Chondrocyte (in vitro differentiated cells): ENCODE measurements around the gene BMP5. TPM values are rescaled to one million over a fixed set of nuclear protein-coding genes. Genes with fewer than 3 reads are reported as not detected.

ENCODE experiments used
- DNase-seq: peaks from one replicate; pipeline ENCODE4 v3.0.0; 2021; ENCODE audit warnings: mixed read lengths, low spot score
- H3K27ac Mint-ChIP-seq: one replicate; pipeline ENCODE4 v1.8.0; 2021; ENCODE audit warnings: mild to moderate bottlenecking, moderate library complexity, mixed read lengths; ENCODE audit not compliant: unreplicated experiment
- H3K27me3 Mint-ChIP-seq: 2 replicates; pipeline ENCODE4 v1.8.0; 2021; ENCODE audit warnings: low read depth, mixed read lengths
- H3K36me3 Mint-ChIP-seq: 2 replicates; pipeline ENCODE4 v1.8.0; 2021; ENCODE audit warnings: low read depth, mixed read lengths
- H3K4me1 Mint-ChIP-seq: 2 replicates; pipeline ENCODE4 v1.8.0; 2021; ENCODE audit warnings: low read depth, mild to moderate bottlenecking, mixed read lengths
- H3K4me3 Mint-ChIP-seq: one replicate; pipeline ENCODE4 v1.8.0; 2021; ENCODE audit warnings: mild to moderate bottlenecking, moderate library complexity, mixed read lengths; ENCODE audit not compliant: unreplicated experiment
- H3K9me3 Mint-ChIP-seq: 2 replicates; pipeline ENCODE4 v1.8.0; 2021; ENCODE audit warnings: low read depth, mixed read lengths
- CTCF ChIP-seq: fragments of 200-600 bp; sonication (generic); IDR thresholded peaks from 2 replicates; pipeline ENCODE4 v1.5.0; 2021; ENCODE audit warnings: antibody characterized with exemption, mild to moderate bottlenecking, moderate library complexity
- total RNA-seq: library from RNA; stranded (reverse); gene quantifications from 3 replicates; pipeline ENCODE4 v1.2.1, GENCODE V29; 2021

BMP5 gene
- total RNA-seq, 1 donor from 2014 or later, result not detected

GRCh38 chr6:55886185-55886836 is 10.9 kb upstream of the BMP5 start:
- no peak for DNase-seq
- peak; percentile 92 for TF ChIP-seq CTCF
- Mint-ChIP-seq H3K4me3 (no peak overlapping the region), H3K27me3 (no peaks in the 10 kb centered on the region), H3K4me1 (peaks cover 12% of the 10 kb centered on the region), H3K9me3 (peaks cover 4% of the 10 kb centered on the region), H3K27ac (no peak overlapping the region), H3K36me3 (no peaks in the 10 kb centered on the region)

GRCh38 chr6:55882718-55883569 is 7.6 kb upstream of the BMP5 start:
- H3K9me3 Mint-ChIP-seq, result no peaks in the 10 kb centered on the region
- peak overlapping the region; percentile 20 for H3K27ac Mint-ChIP-seq
- no peak for DNase-seq

GRCh38 chr6:55877283-55877682 is 1.9 kb upstream of the BMP5 start:
- Mint-ChIP-seq H3K9me3 (no peaks in the 10 kb centered on the region), H3K36me3 (no peaks in the 10 kb centered on the region), H3K27ac (no peak overlapping the region), H3K4me3 (no peak overlapping the region), H3K4me1 (peaks cover 4% of the 10 kb centered on the region), H3K27me3 (no peaks in the 10 kb centered on the region)
- DNase-seq, result no peak
- TF ChIP-seq CTCF, result no peak

More at GRCh38 chr6:55882718-55883569, 7.6 kb upstream of the BMP5 start:
- H3K36me3 Mint-ChIP-seq, result no peaks in the 10 kb centered on the region
- no peaks in the 10 kb centered on the region for H3K27me3 Mint-ChIP-seq
- TF ChIP-seq CTCF, result no peak
- peaks cover 12% of the 10 kb centered on the region for H3K4me1 Mint-ChIP-seq
- no peak overlapping the region for H3K4me3 Mint-ChIP-seq

GRCh38 chr6:55874316-55874715 is 1.1 kb downstream of the BMP5 start:
- Mint-ChIP-seq H3K4me1 (peaks cover 4% of the 10 kb centered on the region), H3K4me3 (no peak overlapping the region), H3K36me3 (no peaks in the 10 kb centered on the region), H3K27me3 (no peaks in the 10 kb centered on the region), H3K27ac (no peak overlapping the region), H3K9me3 (no peaks in the 10 kb centered on the region)
- TF ChIP-seq CTCF, result no peak
- no peak for DNase-seq

- Mint-ChIP-seq H3K36me3 (no peaks in the 10 kb centered on the region), H3K4me3 (no peak overlapping the region), H3K9me3 (no peaks in the 10 kb centered on the region), H3K4me1 (peaks cover 7% of the 10 kb centered on the region), H3K27me3 (no peaks in the 10 kb centered on the region), H3K27ac (no peak overlapping the region)
- DNase-seq, result no peak
- TF ChIP-seq CTCF, result no peak
These were observed 2.5 kb downstream of the BMP5 start for GRCh38 chr6:55872866-55873265.
